Upper lobe of right lung (tissue), 1 donor: ENCODE data around the gene RFPL3. TPM values are rescaled to one million over a fixed set of nuclear protein-coding genes. Genes with fewer than 3 reads are reported as not detected.

Experiments
- ATAC-seq: fragments of 200-7000 bp; cut with Tn5 transposase; one replicate; pipeline ENCODE4 v1.9.1; 2020; ENCODE audit warnings: mild to moderate bottlenecking, moderate library complexity
- DNase-seq: peaks from one replicate; pipeline ENCODE4 v3.0.0-alpha.2; 2020
- H3K27ac ChIP-seq: fragments of 200-600 bp; one replicate; pipeline ENCODE4 v1.8.0; 2022
- H3K27me3 ChIP-seq: fragments of 200-600 bp; one replicate; pipeline ENCODE4 v1.8.0; 2022; ENCODE audit warnings: mild to moderate bottlenecking
- H3K36me3 ChIP-seq: fragments of 200-600 bp; one replicate; pipeline ENCODE4 v1.8.0; 2022
- H3K4me1 ChIP-seq: fragments of 200-600 bp; one replicate; pipeline ENCODE4 v1.8.0; 2022
- H3K4me3 ChIP-seq: fragments of 200-600 bp; one replicate; pipeline ENCODE4 v1.8.0; 2022; ENCODE audit warnings: mild to moderate bottlenecking
- H3K9me3 ChIP-seq: fragments of 200-600 bp; one replicate; pipeline ENCODE4 v1.8.0; 2022
- CTCF ChIP-seq: fragments of 200-600 bp; IDR thresholded peaks from one replicate; pipeline ENCODE4 v1.8.0; 2022; ENCODE audit warnings: antibody characterized with exemption
- intact Hi-C: fragments of 100-400 bp; cut with DNase I; formaldehyde crosslinking; loops from one replicate; pipeline ENCODE4 v1.11.0; 2022
- total RNA-seq: library from RNA; stranded (reverse); fragmentation: NEBNext Ultra II Directional; extraction: Animal tissue kit (Norgen Biotek cat#: 25700); gene quantifications from one replicate; pipeline ENCODE4 v1.2.1, GENCODE V29; 2021
- donor health status: DM: no; HTN: yes; CAD: no; lungs with severe emphysema.

The RFPL3 gene
- total RNA-seq, 1 donor from 2014 or later: not detected

- ATAC-seq (no peak), DNase-seq (peak; percentile 19)
- H3K36me3 ChIP-seq: no peaks in the 10 kb centered on the region
- no peak overlapping the region for H3K27ac ChIP-seq
- intact Hi-C loops: no loop called here
- no peak overlapping the region for H3K4me3 ChIP-seq
- no peaks in the 10 kb centered on the region for H3K27me3 ChIP-seq
- H3K4me1 ChIP-seq: no peaks in the 10 kb centered on the region
- no peak for TF ChIP-seq CTCF
- no peaks in the 10 kb centered on the region for H3K9me3 ChIP-seq
These were observed 30.6 kb upstream of the RFPL3 start for GRCh38 chr22:32327066-32327465.

GRCh38 chr22:32327596-32328171, 30.0 kb upstream of the RFPL3 start:
- peak; percentile 49 for DNase-seq
- no peak for TF ChIP-seq CTCF
- Histone ChIP-seq H3K4me3 (no peak overlapping the region), H3K36me3 (no peaks in the 10 kb centered on the region), H3K9me3 (no peaks in the 10 kb centered on the region), H3K27me3 (no peaks in the 10 kb centered on the region), H3K4me1 (no peaks in the 10 kb centered on the region), H3K27ac (no peak overlapping the region)
- ATAC-seq: no peak
- intact Hi-C loops: no loop called here

GRCh38 chr22:32328306-32329201, 29.1 kb upstream of the RFPL3 start:
- Histone ChIP-seq H3K36me3 (no peaks in the 10 kb centered on the region), H3K27me3 (no peaks in the 10 kb centered on the region), H3K27ac (no peak overlapping the region), H3K9me3 (no peaks in the 10 kb centered on the region), H3K4me3 (no peak overlapping the region), H3K4me1 (no peaks in the 10 kb centered on the region)
- ATAC-seq (no peak), DNase-seq (peak; percentile 46)
- intact Hi-C loops: no loop called here
- no peak for TF ChIP-seq CTCF

GRCh38 chr22:32329202-32329645, 28.4 kb upstream of the RFPL3 start:
- peak; percentile 13 for DNase-seq
- Histone ChIP-seq H3K4me1 (no peaks in the 10 kb centered on the region), H3K4me3 (no peak overlapping the region), H3K27me3 (no peaks in the 10 kb centered on the region), H3K27ac (no peak overlapping the region), H3K36me3 (no peaks in the 10 kb centered on the region), H3K9me3 (no peaks in the 10 kb centered on the region)
- ATAC-seq: no peak
- intact Hi-C loops: no loop called here
- TF ChIP-seq CTCF: no peak

GRCh38 chr22:32331236-32331917, 26.3 kb upstream of the RFPL3 start:
- H3K4me1 ChIP-seq: no peaks in the 10 kb centered on the region
- no peaks in the 10 kb centered on the region for H3K36me3 ChIP-seq
- intact Hi-C loops: no loop called here
- no peak for TF ChIP-seq CTCF
- no peaks in the 10 kb centered on the region for H3K9me3 ChIP-seq
- no peak overlapping the region for H3K27ac ChIP-seq
- no peaks in the 10 kb centered on the region for H3K27me3 ChIP-seq
- no peak overlapping the region for H3K4me3 ChIP-seq
- peak; percentile 52 for DNase-seq
- ATAC-seq: no peak
